Liver (tissue), 9 donors: ENCODE data around the gene TMEM186. TPM values are rescaled to one million over a fixed set of nuclear protein-coding genes. Genes with fewer than 3 reads are reported as not detected.

Source experiments
- DNase-seq: peaks from one replicate; pipeline ENCODE4 v3.0.0-alpha.2; 2017; ENCODE audit warnings: low spot score
- H3K27ac ChIP-seq, 2 donors: one replicate each; pipeline ENCODE4 v1.7.0; 2013; ENCODE audit warnings: inconsistent platforms in 2 of 2, low read length in 2 of 2, control low read depth in 1 of 2, low read depth in 1 of 2, mild to moderate bottlenecking in 1 of 2
- H3K27me3 ChIP-seq, 4 donors: one replicate each; pipeline versions ENCODE4 v1.6.1 to v1.7.0; 2013; ENCODE audit warnings: low read length in 3 of 4, inconsistent platforms in 1 of 4, mild to moderate bottlenecking in 1 of 4, moderate library complexity in 1 of 4; ENCODE audit not compliant: control insufficient read depth in 4 of 4, insufficient read depth in 4 of 4
- H3K36me3 ChIP-seq, 4 donors: one replicate each; pipeline versions ENCODE4 v1.6.1 to v1.7.0; 2013; ENCODE audit warnings: low read length in 3 of 4, mild to moderate bottlenecking in 3 of 4, low read depth in 1 of 4, moderate library complexity in 1 of 4; ENCODE audit not compliant: control insufficient read depth in 4 of 4, insufficient read depth in 3 of 4
- H3K4me1 ChIP-seq, 4 donors: one replicate each; pipeline versions ENCODE4 v1.6.1 to v1.7.0; 2013; ENCODE audit warnings: low read length in 3 of 4, mild to moderate bottlenecking in 3 of 4, moderate library complexity in 1 of 4; ENCODE audit not compliant: control insufficient read depth in 4 of 4, insufficient read depth in 4 of 4
- H3K4me3 ChIP-seq, 3 donors: one replicate each; pipeline versions ENCODE4 v1.6.1 to v1.7.0; 2013; ENCODE audit warnings: low read length in 3 of 3, control low read depth in 1 of 3, low read depth in 1 of 3, mild to moderate bottlenecking in 1 of 3
- H3K9ac ChIP-seq, 2 donors: one replicate each; pipeline ENCODE4 v1.7.0; 2013; ENCODE audit warnings: low read length in 2 of 2, mild to moderate bottlenecking in 2 of 2, moderate library complexity in 2 of 2, control low read depth in 1 of 2, low read depth in 1 of 2
- H3K9me3 ChIP-seq, 4 donors: one replicate each; pipeline versions ENCODE4 v1.6.1 to v1.7.0; 2013; ENCODE audit warnings: low read length in 3 of 4; ENCODE audit not compliant: control insufficient read depth in 4 of 4
- ATF3 ChIP-seq: IDR thresholded peaks from 2 replicates; pipeline ENCODE4 v1.6.1; 2016; ENCODE audit warnings: antibody characterized with exemption
- CTCF ChIP-seq: fragments of 150-350 bp; IDR thresholded peaks from 2 replicates; pipeline ENCODE4 v1.5.1; 2017; ENCODE audit warnings: improper control_type of control experiment, low read depth, low read length; ENCODE audit not compliant: missing input control
- EGR1 ChIP-seq, 2 donors: IDR thresholded peaks; 2 replicates each; pipeline ENCODE4 v1.6.1; 2016 to 2018; ENCODE audit warnings: antibody characterized with exemption in 2 of 2, low read depth in 2 of 2
- FOXA1 ChIP-seq: IDR thresholded peaks from 2 replicates; pipeline ENCODE4 v1.6.1; 2016; ENCODE audit warnings: antibody characterized with exemption
- FOXA2 ChIP-seq: IDR thresholded peaks from 2 replicates; pipeline ENCODE4 v1.6.1; 2016; ENCODE audit warnings: antibody characterized with exemption
- GABPA ChIP-seq, 2 donors: IDR thresholded peaks in 1 of 2; conservative IDR thresholded peaks in 1 of 2; 2 replicates each; pipeline ENCODE4 v1.6.1; 2016; ENCODE audit warnings: antibody characterized with exemption in 2 of 2, mild to moderate bottlenecking in 1 of 2, moderate library complexity in 1 of 2
- HNF4A ChIP-seq, 2 donors: conservative IDR thresholded peaks; 2 replicates each; pipeline ENCODE4 v1.6.1; 2016; ENCODE audit warnings: antibody characterized with exemption in 2 of 2, mild to moderate bottlenecking in 2 of 2
- HNF4G ChIP-seq: IDR thresholded peaks from 2 replicates; pipeline ENCODE4 v1.6.1; 2016; ENCODE audit warnings: antibody characterized with exemption
- JUND ChIP-seq, 2 donors: IDR thresholded peaks; 2 replicates each; pipeline ENCODE4 v1.6.1; 2016; ENCODE audit warnings: antibody characterized with exemption in 2 of 2
- MAX ChIP-seq: IDR thresholded peaks from 2 replicates; pipeline ENCODE4 v1.6.1; 2016; ENCODE audit warnings: antibody characterized with exemption
- NR2F2 ChIP-seq: IDR thresholded peaks from 2 replicates; pipeline ENCODE4 v1.6.1; 2016; ENCODE audit warnings: antibody characterized with exemption
- RAD21 ChIP-seq, 2 donors: IDR thresholded peaks; 2 replicates each; pipeline ENCODE4 v1.6.1; 2016; ENCODE audit warnings: antibody characterized with exemption in 2 of 2, mild to moderate bottlenecking in 2 of 2
- REST ChIP-seq: IDR thresholded peaks from 2 replicates; pipeline ENCODE4 v1.6.1; 2016; ENCODE audit warnings: antibody characterized with exemption, mild to moderate bottlenecking
- RXRA ChIP-seq, 2 donors: IDR thresholded peaks; 2 replicates each; pipeline ENCODE4 v1.6.1; 2017 to 2018; ENCODE audit warnings: antibody characterized with exemption in 2 of 2, mild to moderate bottlenecking in 1 of 2
- SP1 ChIP-seq: IDR thresholded peaks from 2 replicates; pipeline ENCODE4 v1.6.1; 2018; ENCODE audit warnings: antibody characterized with exemption, mild to moderate bottlenecking
- TAF1 ChIP-seq: conservative IDR thresholded peaks from 2 replicates; pipeline ENCODE4 v1.6.1; 2016; ENCODE audit warnings: antibody characterized with exemption, mild to moderate bottlenecking
- YY1 ChIP-seq: IDR thresholded peaks from 2 replicates; pipeline ENCODE4 v1.6.1; 2016; ENCODE audit warnings: antibody characterized with exemption, mild to moderate bottlenecking
- ZBTB33 ChIP-seq: IDR thresholded peaks from 2 replicates; pipeline ENCODE4 v1.6.1; 2016; ENCODE audit warnings: antibody characterized with exemption
- WGBS: extraction: QIAGEN DNeasy Blood & Tissue Kit; methylation state at CpG from one replicate; pipeline ENCODE4 v1.1.7; 2013; 5-methylcytosine and 5-hydroxymethylcytosine counted together
- polyA plus RNA-seq, 2 donors: library from polyadenylated mRNA; stranded (reverse) in 1 of 2; unstranded in 1 of 2; fragments of 200-250 nt in 1 of 2; fragments of >200 nt in 1 of 2; fragmentation: Nextera tagmentation in 1 of 2; extraction: Ambion mirVana in 1 of 2; gene quantifications; one replicate each; pipeline versions ENCODE4 v1.2.1 to v1.2.3, GENCODE V29; 2013 to 2015
- total RNA-seq, 2 donors: library from RNA; depleted of rRNA; stranded (reverse); fragments of >200 nt; gene quantifications; one replicate each; pipeline ENCODE4 v1.2.3, GENCODE V29; 2014
- donor health status: healthy.
- donor health status: healthy.
- donor health status: healthy.
- donor health status: healthy.
- donor health status: healthy.

The TMEM186 gene
- total and polyA plus RNA-seq, 4 donors = 3.3 to 11.0 (median 7.1) TPM

- Histone ChIP-seq H3K9me3 (no peaks in the 10 kb centered on the region), H3K27ac (no peak overlapping the region), H3K4me3 (no peak overlapping the region), H3K36me3 (peaks cover 27 to 85% (median 58%) of the 10 kb centered on the region in 4 donors), H3K9ac (no peak overlapping the region), H3K27me3 (no peaks in the 10 kb centered on the region), H3K4me1 (peaks cover 0 to under 1% (median 0%) of the 10 kb centered on the region in 4 donors)
- TF ChIP-seq TAF1 = no peak
- TF ChIP-seq HNF4A (conservative IDR thresholded peaks at IDR 0.05) = no peak
- TF ChIP-seq FOXA2 = no peak
- TF ChIP-seq HNF4G = no peak
- TF ChIP-seq ZBTB33 = no peak
- TF ChIP-seq ATF3 = no peak
- no peak for TF ChIP-seq FOXA1
- TF ChIP-seq EGR1 (IDR thresholded peaks at IDR 0.05; ENCODE audit: low read depth in 2 of 2) = no peak
- TF ChIP-seq GABPA (IDR thresholded peaks at IDR 0.05 in 1 of 2, conservative IDR thresholded peaks at IDR 0.05 in 1 of 2) = no peak
- TF ChIP-seq YY1 = no peak
- no peak for TF ChIP-seq JUND (IDR thresholded peaks at IDR 0.05)
- TF ChIP-seq RXRA (IDR thresholded peaks at IDR 0.05) = no peak
- no peak for TF ChIP-seq RAD21 (IDR thresholded peaks at IDR 0.05)
- no peak for TF ChIP-seq SP1
- no peak for TF ChIP-seq REST
- no peak for TF ChIP-seq CTCF
- no peak for TF ChIP-seq NR2F2
- TF ChIP-seq MAX = no peak
- WGBS = 90% methylated on average over 14 of the region's 14 CpGs
- DNase-seq = no peak
These were observed 16.8 kb upstream of the TMEM186 start for GRCh38 chr16:8814095-8814806.
